HG02798 (cell line): ENCODE measurements around the gene FRY.

Source experiments
- ATAC-seq: cut with Tn5 transposase; IDR thresholded peaks from one replicate; pipeline ENCODE4 v1.9.1; 2021; ENCODE audit warnings: mild to moderate bottlenecking; ENCODE audit not compliant: unreplicated experiment, poor library complexity

FRY gene

DNA sequence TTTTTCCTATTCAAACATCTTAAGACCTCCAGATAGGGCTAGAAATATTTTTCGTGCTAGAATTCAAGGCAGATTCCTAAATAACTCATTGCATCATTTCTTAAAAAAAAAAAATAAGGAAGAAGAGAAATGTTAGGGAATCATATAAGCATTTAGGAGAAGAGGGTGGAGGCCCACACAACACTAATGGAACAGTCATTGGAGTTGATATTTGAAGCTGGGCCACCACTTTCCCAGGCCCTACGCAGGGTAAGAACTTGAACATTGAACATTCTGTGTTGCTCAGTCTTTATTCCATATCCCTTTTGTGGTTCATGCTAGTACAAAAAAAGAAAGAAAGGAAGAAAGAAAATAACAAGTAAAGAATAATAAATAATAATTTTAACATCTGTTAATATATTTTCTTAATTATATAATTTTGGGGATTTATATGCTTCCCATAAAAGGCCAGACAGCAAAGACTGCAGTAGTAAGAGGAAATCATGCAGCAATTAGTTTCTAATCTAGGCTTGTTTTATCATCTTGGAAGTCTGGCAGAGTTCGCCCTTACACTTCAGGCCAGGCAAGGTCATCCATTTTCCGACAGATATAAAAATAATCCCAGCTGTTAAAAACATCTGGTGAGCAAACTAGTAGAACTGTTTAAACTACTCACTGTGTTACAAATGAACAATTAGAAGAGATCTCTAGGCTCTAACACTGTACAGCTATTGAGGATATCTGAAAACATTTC, 127.7 kb downstream of the FRY start:
- no peak for ATAC-seq

DNA sequence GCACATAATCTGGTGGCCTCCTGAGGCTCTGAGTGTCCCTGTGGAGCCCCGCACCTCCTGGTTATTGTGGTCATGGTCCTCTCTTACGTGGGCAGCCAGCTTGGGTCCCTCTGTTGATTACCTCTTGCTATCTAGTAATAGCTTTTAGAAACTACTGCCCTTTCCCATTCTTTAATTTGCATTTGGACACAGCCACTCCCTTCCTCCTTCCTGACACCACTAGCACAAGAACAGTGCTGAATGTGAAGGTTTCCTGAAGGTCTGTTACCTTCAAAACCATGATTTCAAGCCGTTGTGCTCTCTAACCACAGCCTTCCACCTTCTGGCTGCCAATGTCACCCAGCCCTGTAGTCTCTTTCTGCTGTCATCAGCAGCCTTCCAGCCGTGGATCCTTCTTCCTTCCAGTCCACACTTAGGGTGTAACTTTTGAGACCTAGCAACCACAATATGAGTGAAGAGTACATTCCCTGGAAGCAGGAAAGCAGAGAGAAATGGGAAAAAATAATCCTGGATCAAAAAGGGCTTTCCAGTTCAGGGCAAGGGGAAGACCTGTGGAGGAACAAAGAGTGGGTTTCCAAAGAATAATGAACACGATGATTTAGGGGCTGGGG, 130.9 kb downstream of the FRY start:
- no peak for ATAC-seq

DNA sequence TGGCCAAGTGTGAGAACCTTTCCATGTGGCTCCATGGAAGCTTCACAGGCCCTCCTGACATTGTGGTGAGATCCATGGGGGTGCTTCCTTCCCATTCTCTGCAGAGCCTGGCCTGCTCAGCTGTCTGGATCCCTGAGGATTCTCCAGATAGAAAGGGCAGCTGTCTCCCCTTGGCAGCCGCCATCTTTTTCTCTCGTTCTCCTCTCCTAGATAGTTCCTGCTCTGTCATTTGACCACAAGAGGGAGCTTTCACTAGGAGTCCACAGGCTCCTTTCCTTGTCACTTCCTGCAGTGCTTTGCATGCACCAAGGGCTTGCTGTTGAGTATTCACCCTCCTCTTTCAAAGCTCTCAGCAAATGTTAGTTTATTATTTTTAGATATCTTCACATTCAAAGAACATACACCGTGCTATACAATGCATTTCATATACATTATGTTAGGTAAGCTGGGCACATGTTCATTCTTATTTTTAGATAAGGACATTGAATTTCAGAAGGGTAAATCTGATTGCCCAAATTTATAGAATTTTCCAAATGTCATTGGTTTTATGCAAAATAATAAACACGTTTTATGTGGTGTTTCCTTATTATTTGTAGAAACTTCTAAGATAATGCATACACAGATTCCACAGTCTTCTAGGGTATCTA, 133.2 kb downstream of the FRY start:
- ATAC-seq = peak; percentile 72

DNA sequence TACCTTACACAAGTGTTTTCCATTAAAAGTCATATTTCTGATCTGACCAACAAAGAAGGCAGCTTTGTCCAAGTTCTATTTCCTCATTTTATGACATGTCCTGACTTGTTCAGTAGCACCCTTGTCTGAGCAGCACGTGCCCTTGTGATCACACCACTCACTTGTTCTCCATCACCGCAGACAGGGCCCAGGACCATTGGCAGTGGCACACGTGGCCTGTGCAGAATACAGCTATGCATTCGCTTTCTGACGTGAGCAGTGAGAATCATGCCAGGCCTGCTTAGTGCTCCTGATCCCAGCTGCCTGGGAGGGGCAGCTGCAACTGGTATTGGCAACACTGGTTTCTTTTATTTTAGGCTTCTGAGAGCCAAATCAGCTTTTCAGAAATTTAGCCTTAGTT, 134.2 kb downstream of the FRY start:
- no peak for ATAC-seq

DNA sequence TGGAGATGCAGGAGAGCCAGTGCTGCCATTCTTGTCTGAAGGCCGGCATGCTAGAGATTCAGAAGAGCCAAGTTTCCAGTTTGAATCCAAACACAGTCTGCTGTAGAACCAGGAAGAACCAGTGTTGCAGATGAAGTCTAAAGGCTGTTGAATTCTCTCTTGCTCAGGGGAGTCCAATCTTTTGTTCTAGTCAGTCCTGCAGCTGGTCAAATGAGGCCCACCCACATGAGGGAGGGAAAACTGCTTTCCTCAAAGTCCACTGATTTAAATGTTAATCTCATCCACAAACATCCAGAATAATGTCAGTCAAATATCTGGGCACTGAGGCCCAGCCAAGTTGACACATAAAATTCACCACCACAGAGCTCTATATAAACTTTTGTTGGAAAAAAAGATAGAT, 136.6 kb downstream of the FRY start:
- ATAC-seq = no peak

DNA sequence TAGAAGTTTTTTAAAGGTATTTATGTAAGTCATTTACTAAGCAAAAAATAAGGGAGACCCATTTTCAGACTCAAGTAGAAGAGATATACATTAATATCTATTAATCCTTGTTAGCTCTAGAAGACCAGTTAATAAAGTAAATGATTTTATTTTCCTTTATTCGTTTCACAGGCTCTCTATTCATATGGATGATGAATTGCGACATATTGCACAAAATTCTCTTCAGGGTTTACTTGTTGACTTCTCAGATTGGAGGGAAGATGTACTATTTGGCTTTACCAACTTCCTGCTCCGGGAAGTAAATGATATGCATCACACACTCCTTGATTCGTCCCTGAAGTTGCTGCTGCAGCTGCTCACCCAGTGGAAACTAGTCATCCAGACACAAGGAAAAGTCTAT, 139.3 kb downstream of the FRY start:
- ATAC-seq = no peak

DNA sequence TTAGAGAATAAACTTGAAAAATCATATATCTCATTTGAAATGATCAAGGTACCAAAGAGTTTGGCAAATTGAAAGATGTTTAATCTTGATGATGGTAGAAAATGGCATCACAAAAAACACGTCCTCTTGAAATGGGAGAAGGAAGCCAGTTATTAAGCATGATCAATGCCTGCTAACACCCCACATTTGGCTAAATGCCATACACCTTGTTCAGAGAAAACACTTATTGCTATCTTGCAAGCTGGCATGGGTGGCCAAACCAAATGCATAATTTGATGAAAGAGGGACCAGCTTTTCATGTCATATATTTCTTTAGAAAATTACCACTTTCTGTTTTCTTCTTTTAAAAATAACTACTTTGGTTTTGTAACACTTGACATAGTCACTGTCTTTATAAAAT, 142.3 kb downstream of the FRY start:
- ATAC-seq = no peak

DNA sequence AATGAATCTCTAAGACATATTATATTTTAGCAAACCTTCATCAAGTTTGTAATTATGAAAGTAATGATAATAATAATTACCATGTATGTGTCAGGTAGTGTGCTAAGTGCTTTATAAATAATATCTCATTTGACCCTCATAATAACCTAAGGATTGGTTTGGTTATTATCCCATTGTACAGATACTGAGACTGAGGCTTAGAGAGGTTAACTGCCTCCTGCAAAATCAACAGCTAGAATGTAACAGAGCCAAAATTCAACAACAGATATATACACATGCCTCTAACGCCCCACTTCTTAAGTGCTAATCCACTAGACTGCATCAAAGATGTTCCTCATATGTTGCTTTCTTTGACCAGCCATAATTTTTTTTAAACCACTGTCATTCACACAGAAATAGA, 142.8 kb downstream of the FRY start:
- ATAC-seq = no peak

DNA sequence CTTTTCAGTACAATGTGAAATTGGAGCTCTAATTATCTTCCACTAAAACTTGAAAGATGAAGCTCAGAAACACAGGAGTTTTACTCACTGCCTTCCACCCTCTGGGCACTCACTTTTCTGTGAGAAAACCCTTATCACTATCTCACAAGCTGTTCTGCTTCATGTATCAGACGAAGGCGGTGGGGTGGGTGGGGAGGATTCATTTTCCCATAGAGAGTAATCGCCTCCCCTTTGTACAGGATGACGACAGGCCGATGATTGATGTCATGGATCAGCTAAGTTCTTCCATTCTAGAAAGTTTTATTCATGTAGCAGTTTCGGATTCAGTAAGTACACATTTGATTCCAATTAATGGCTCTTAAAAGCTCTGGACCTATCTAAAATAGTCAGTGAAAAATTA, 143.7 kb downstream of the FRY start:
- no peak for ATAC-seq

DNA sequence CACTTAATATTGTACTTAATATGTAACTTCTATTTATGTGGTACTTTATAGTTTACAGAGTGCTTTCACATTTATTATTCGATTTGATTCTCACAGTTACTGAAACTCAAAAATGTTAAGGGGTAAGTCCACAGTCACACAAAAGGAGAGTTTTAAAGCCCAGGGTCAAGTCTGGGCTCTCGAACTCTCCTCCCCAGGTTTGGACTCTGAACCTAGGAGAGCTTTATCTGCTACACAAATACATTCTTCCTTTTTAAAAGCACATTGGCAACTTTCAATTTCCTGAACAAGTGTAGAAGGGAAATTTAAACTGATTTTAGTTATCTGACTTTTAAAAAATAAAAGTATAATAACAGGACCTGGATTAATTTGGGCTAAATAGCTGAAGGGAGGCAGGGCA, 144.4 kb downstream of the FRY start:
- ATAC-seq = no peak

DNA sequence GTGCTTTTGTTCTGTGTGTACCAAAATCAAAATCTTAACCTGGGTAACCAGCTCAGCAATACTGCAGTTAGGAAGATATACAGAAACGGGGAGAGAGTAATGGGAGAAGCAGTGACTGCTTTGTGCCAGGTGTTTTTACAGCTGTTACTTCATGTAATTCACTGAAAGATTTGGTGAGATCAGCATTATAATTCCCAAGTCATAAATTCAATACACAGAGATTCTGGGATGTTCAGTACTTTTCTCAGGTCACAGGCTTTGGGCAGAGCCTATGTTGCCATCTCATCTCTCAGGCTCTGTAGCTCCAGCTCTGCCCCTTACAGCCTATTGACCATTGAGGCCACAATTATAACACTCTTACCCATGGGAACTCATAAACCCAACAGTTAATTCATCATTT, 145.1 kb downstream of the FRY start:
- ATAC-seq = no peak

DNA sequence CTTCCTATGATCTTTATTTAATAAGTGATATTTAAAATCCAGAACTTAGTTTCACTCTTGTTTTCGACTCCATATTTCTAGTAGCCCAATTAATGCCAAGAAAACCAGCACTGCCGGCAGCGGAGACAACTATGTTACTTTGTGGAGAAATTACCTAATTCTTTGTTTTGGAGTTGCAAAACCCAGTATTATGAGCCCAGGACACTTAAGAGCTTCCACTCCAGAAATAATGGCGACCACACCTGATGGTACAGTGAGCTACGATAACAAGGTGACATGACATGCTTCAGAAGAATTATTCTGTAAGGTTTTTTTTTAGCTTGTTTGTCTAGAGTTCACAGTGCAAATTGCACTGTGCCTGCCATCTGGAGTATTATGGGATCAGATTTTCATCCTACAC, 147.2 kb downstream of the FRY start:
- ATAC-seq = no peak

DNA sequence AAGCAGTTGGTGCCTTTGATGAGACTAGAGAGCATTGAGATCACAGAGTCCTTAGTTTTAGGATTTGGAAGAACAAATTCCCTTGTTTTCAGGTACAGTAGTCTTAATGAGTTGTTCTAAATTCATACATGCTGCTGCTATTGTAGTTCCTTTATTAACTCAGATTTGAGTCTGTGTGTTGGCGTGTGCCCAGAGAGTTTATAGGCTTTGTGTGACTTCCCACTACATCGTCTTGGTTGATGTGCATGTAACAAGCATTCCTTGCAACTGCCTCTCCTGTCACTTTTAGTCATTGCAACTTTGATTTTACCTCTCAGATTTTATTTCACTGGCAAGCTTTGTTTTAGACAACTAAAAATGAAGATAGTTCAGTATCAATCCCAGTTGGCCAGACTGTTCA, 148.1 kb downstream of the FRY start:
- no peak for ATAC-seq

DNA sequence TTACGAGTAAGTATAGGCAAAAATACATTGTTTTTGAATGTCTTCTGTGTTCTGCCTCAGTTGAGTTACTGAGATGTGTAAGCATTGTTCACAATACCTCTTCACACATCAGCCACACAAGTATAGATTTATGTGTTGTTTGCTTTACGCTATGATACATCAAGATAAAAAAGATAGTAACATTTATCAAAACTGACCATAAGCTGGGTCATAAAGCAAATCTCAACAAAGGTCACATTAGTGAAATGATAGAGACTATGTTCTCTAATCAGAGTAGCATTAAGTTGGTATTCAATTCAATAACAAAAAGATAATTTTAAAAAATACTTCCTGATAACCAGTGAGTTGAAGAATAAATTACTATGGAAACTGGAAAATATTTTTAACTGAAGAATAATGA, 156.1 kb downstream of the FRY start:
- ATAC-seq = no peak

DNA sequence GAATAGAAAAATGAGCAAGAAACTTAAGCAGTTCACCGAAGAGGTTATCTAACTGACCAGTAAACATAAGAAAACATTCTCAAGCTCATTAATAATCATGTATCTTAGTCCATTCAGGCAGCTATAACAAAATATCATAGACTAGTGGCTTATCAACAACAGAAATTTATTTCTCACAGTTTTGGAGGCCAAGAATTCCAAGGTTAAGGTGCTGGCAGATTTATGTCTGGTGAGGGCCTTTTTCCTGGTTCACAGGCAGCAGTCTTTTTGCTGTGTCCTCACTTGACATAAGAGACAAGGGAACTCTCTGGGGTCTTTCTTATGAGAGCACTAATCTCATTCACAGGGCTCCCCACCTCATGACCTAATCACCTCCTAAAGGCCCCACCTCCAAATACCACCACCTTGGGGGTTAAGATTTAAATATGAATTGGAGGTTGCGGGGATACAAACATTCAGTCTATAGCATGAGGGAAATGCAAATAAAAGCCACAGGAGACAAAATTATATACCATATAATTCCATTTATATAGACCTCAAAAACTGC, 160.0 kb downstream of the FRY start:
- no peak for ATAC-seq

DNA sequence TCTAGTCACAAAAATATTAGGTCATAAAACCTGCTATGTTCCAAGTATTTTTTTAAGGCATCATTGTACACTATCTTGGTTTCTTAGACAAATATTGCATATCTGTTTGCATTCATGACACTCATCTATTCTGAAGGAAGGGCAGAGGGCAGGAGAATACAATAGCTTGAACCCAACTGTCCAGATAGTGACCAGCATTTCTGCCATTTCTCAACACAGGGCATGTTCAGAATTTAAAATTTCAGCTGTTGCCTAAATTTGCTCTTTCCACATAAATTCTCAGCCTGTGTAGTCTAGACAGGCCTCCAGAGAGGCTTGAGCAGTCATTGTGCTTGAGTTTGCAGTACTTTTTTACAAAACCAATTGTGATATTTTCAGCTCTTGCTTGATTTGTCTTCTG, 164.1 kb downstream of the FRY start:
- no peak for ATAC-seq

DNA sequence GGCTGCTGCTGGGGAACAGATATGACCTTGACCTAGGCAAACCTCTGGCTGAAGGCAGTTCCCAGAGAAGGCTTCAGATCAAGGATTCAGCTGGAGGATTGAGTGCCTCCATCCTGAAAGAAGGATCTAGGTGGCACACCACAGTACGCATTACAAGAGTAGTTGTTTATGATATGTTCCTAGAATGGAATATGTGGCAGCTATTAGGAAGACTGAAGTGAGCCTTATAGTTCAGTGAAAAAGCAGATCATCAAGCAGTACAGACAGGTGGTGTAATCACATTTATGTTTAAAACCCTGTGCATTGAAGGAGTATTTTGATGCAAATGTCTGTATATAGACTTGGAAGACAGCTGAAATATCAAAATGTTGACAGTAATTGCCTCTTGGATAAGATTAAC, 167.6 kb downstream of the FRY start:
- no peak for ATAC-seq

DNA sequence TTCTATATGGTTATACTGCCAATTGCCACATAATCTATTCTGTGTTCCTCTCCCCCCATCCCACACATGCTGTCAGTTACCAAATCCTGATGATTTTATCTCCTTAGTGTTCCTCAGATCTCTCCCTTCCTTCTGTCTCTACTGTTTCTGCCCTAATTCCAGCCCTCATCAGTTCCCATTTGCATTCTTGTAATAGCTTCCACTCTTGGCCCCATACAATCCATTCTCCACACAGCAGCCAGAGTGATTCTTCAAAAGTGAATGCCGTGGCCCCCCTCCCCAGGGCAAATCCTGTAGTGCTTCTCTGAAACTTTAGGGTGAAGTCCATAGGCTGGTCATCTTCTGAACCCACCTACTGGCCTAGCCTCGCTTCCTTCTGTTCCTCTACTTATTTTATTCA, 169.2 kb downstream of the FRY start:
- ATAC-seq = no peak

DNA sequence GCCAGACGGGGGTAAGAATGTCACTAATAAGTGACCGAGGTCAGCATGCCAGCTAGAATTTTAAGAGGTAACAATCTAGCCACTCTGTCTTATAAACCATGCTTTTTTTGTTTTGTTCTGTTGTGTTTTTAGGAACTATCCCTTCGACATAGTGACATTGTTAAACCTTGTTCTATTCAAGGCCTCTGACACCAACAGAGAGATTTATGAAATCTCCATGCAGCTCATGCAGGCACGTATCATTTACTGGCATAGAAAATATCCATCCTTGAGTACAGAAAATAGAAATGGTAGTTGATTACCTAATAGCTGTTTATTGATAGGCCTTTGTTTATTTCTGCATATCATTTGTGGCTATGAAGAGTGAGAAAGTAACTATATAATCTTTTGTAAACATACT, 170.2 kb downstream of the FRY start:
- no peak for ATAC-seq

DNA sequence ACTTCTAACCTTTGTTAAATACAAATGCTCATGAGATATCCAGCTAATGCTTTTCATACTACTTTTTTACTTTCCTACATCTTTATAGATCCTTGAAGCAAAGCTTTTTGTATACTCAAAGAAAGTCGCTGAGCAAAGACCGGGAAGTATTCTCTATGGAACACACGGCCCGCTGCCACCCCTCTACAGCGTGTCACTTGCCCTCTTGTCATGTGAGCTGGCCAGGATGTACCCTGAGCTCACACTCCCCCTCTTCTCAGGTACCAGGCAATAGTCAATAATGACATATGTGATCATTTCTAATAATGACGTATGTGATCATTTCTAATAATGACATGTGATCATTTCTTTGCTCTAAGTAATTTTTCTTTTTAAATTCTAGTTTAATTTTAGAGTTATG, 170.7 kb downstream of the FRY start:
- ATAC-seq = no peak

DNA sequence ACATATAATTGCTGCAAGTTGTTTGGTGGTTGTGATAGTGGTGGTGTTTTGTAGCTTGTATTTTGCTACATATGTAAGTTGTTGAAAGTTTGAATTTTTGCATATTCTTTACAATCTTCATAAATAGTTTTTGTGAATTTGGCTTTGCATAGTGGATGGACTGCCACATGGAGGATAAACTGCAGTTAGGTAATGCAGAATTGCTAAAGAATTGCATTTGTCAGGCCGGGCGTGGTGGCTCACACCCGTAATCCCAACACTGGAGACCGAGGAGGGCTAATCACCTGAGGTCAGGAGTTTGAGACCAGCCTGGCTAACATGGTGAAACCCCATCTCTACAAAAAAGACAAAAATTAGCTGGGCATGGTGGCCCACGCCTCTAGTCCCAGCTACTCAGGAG, 171.6 kb downstream of the FRY start:
- no peak for ATAC-seq

DNA sequence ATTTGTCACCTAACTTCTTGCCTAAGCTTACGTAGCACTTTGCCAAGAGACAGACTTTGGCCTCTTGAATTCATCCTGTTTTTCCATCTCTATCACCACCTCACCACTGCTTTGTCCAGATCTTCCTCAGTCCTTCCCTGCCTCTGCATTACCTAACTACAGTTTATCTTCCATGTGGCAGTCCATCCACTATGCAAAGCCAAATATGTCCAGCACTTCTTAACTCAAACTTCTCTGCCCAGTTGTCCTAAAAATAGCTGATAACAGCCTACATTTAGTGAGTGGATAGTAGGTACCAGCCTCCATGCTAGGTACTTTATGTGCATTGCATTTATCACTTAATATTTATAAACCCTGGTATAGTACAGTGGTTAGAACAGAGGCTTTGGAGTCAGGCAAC, 172.2 kb downstream of the FRY start:
- ATAC-seq = no peak
